Activated CD4-positive, alpha-beta T cell treated with anti-CD3 and anti-CD28 coated beads for 1 hour (primary cell): ENCODE data around the gene MAP1A.

Experiments
- DNase-seq: peaks from one replicate; pipeline ENCODE4 v3.0.0-alpha.2; 2020

MAP1A gene

DNA sequence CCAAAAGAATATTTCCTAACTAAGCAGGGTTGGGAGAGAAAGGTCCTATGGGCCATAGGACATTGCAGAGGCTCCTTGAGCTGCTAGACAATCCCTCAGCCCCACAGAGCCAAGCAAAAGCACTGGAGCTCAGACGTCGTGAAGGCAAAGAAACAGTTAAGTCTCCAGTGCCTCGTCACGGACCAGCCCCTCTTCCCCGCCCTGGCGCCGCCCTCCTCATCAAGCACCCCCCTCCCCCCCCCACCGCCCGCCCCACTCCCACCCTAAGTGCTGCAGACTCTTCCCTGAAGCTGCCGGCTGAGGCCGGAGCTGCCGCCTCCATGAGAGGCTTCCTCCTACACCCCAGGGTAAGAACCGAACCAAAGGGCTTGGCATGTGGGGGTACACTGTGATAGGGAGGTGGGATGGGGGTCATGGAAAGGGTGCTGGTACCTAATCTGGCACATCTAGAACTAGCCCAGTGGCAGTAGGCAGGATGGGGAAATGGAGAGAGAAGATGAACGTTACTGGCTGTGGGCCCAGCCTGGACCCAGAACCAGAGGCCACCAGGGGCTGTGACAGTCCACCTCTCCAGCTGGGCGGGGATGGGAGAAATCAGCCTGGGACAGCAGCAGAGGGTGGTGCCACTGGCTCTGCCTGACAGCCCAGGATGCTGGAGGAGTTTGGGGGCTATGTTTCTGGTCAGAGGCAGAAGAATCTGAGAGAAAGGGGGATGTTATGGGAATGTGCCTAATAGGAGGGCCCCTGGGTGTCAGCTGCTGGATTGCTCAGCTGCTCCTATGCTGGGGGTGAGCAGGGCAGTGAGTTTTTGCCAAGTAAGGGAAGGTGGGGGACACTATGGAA, at the start of gene MAP1A:
TSS of gene MAP1A (plus strand) at position 255 of the 843 bp plus-strand sequence. CDS start 3,866 bp downstream, outside the sequence.
- DNase-seq, result no peak

DNA sequence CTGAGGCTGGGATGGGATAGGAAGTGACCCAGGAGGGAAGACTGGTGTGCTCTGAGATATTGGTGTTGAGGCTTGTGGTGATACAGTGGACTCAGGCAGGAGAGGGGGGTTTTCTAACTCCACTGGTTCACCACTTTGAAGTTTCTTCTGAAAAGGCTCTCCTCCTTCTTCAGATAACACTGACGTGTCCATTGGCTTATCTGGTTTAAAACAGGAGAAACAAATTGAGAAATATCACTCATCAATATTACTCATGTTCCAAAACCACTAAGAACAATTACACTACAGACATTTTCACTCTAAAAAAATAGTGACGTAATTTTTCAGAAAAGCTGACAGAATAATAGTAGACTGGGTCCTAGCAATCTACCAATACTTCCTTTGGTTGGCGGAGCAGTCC, 47.5 kb upstream of the MAP1A start:
- DNase-seq, result no peak

DNA sequence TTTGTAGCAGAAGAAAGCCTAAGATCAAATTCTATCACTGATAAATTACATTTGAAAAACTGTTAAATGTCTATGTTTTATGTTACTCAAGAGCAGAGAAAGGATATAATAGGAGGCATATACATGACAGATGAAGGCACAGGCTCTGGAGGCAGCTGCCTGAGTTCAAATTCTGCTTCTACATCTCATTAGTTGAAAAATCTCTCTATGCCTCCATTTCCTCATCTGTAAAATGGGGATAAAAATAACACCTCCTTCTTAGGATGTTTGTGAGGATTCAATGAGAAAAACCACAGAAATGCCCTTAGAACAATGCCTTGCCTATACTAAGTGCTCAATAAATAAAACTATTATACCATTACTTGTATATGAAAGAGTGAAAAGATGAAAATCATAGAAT, 45.4 kb upstream of the MAP1A start:
- no peak for DNase-seq

DNA sequence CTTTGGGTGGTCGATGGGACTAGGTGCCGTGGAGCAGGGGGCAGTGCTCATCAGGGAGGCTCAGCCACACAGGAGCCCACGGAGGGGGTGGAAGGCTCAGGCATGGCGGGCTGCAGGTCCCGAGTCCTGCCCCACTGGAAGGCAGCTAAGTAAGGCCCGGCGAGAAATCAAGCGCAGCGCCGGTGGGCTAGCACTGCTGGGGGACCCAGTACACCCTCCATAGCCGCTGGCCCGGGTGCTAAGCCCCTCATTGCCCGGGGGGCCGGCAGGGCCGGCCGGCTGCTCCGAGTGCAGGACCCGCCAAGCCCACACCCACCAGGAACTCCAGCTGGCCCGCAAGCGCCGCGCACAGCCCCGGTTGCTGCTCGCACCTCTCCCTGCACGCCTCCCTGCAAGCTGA, 43.5 kb upstream of the MAP1A start:
- no peak for DNase-seq

DNA sequence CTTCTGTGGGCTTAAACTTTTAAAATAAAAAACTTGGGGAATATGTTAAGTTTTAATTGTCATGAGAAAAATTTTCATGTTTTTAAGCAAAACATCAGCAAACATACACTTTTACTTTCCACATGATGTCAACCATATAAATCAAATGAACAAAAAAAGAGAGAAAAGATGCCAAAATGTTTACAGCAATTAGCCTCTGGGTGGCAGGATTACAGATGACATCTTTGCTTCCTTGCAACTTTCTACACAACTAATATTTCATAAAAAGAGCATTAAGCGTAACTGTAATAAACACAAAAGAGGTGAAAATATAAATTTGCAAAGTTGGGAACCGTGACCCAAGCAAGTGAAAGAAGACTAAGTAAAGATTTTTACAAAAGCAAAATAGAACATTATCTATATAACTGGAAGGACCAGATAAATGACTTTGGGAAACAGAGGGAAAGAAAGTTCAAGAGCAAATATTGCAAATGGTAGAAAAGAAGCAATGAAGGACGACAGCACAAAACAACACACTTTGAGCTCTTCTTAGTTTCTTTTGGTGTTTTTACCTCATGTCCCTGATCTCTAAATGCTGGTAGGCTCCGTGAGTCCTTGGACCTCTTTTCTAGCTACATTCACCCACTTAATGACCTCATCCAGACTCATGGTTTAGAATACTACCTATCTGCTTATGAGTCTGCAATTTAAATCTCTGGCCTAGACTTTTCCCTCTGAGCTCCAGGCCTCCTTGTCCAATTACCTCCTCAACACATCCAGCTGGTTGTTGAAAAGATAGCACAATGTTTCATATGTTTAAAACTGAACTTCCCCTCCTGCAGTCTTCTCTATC, 33.9 kb upstream of the MAP1A start:
- no peak for DNase-seq

DNA sequence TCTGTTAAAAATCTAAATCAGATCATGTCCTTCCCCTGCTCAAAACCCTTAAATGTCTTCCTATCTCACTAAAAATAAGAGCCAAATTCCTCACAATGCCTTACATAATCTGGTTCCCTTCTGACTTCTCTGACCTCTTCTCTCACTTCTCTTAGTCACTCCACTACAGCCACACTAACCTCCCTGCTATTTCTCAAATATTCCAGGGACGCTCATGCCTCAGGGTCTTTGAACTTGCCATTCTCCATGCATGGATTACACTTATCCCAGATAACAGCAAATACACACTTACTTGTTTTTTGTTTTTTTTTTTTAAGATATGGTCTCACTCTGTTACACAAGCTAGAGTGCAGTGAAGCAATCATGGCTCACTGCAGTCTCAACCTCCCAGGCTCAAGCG, 33.0 kb upstream of the MAP1A start:
- no peak for DNase-seq

DNA sequence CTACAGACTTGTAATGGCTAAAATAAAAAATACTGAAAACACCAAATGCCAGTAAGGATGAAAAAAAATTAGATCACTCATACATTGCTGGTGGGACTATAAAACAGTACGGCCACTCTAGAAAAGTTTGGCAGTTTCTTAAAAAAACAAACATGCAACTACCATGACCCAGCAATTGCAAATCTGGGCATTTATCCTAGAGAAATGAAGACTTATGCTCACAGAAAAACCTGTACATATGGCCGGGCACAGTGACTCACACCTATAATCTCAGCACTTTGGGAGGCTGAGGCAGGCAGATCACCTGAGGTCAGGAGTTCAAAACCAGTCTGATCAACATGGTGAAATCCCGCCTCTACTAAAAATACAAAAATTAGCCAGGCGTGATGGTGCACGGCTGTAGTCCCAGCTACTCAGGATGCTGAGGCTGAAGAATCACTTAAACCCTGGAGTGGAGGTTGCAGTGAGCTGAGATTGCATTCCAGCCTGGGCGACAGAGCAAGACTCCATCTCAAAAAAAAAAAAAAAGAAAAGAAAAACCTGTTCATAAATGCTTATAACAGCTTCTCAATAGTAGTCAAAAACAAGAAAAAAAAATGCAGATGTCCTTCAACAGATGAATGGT, 30.0 kb upstream of the MAP1A start:
- DNase-seq, result no peak

DNA sequence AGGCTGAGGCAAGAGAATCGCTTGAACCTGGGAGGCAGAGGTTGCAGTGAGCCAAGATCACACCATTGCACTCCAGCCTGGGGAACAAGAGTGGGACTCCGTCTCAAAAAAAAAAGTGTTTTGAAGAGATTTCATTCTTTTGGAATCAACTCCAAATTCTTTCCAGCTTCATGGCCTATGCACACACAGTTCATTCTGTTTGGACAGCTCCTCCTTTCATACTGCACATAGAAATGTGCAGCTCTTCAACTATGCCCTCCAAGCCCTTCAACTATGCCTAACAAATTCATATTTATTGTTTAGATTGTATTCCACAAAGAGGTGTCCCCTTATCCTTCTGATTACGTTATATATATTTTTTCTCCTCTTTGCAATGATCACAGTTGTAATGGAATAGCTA, 28.6 kb upstream of the MAP1A start:
- no peak for DNase-seq

DNA sequence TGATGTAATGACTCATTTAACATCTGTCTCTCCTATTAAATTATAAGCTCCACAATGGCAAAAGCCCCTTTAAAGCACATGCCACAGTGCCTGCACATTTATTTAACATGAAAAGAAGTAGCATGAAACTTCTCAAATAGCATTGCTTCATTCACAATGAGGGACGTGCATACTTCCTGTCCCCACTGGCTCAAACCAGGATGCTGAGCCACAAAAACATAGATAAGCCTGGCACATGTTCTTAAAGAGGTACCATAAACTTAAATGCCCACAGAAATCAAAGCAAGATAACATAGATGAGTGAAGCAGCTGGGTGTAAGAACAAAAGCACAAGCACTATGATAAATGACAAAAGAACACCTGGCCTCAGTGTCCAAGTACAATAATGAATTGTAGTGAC, 28.2 kb upstream of the MAP1A start:
- DNase-seq, result no peak

DNA sequence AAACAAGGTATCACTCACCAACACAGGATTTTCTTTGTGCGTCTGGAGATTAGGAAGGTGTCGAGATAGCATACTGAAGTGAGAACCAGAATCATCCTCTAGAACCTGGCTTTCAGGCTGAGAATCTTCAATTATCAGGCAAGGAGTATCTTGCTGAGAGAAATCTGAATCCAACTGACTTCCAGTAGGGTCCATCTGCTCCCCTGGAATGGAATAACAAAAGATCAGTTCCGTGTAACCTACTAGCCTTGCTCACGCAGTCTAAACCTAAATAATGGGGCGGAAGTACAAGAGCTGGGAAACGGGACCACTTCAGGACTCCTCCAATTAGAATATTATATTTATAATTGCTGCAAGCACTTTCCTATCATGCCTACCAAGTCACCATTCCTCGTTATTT, 25.1 kb upstream of the MAP1A start:
- no peak for DNase-seq

DNA sequence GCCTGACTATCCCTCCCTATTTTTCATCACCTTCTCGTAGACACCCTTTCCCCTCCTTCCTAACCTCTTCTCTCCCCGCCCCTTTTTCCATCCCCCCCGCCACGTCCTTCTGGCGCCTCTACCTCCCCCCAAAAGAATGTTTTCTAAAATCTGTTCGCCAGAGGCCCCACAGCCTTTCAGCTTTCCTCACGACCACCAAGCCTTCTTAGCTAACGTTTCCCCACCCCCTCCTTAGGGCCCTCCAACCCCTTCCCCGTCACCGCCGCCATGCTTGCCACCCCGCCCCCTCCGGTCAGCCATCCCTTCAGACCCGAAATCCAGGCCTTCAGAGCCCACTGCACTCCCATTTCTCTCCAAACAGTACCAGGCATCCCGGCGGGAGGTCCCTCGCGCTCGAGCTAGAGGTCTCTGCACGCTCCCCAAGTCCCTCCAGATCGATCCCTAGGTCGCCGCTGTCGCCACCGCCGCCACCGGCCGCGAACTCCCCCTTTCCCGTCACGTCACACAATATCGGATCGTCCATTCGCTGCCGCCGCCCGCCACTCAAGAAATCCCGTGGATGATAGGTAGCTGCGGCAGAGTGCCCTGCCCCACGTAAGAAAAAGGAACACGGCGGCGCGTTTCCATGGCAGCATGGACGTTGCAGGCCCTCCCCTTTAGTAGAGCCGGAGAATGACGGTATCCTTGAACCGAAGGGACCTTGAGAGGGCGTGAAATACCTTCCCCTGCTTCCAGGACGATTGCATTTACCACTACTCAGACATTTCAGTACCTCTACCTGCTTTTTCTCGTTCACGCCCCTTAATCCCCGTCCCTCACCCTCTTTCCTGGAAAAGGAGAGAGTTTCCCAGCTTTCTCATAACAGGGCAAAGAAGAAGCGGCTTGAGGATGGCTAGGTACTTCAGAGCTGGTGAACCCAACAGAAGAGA, 24.5 kb upstream of the MAP1A start, which contains the start of gene TP53BP1:
TSS of gene TP53BP1 (minus strand) at position 484 of the 929 bp plus-strand sequence. CDS start at position 371, 113 bp downstream.
- DNase-seq, result peak; percentile 91

DNA sequence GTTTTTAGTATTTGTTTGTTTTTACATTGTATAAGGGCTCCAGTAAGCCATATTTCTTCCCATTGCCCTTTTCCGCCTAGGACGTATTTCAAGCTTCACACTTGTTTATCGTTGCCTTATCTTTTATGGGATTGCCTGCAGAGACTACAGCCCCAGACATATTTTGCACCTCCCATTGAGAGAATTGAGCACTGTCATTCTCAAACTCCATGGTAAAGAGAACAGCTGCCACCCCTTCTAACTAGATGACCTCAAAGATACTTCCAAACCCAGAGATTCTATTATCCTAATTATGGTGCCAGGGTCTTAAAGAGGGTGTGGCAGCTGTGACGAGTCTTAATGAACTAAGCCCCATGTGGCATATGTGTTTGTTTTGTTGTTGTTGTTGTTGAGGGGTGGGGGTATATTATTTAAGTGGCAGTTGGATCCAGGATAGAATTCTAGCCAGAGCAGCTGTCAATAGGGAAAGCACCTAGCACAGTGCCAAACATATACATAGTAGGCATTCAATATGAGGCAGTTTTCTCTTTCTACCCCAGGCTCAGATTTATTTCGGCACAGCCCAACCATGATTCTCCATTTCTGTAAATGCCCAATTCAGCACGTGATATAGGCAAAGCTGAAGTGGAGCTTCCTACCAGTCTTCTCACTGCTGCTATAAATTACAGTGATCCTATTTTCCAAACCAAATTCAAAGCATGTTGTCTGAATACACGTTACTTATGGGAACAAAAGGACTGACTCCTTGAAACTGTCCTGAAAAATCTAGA, 23.5 kb upstream of the MAP1A start:
- no peak for DNase-seq

DNA sequence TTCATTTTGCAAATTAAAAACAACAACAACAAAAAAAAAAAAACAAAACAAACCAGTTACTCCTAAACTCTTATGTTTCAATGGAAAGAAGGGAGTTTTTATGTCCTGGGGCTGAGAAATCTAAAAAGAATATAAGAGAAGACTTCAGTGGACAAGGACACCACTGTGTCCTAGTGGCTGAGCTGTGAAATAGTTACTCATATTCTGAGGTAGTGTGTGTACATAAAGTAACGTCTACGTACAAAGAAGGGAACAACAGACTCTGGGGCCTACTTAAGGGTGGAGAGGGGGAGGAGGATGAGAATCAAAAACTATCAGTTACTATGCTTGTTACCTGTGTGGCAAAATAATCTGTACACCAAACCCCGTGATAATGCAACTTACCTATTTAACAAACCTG, 18.4 kb upstream of the MAP1A start:
- no peak for DNase-seq

DNA sequence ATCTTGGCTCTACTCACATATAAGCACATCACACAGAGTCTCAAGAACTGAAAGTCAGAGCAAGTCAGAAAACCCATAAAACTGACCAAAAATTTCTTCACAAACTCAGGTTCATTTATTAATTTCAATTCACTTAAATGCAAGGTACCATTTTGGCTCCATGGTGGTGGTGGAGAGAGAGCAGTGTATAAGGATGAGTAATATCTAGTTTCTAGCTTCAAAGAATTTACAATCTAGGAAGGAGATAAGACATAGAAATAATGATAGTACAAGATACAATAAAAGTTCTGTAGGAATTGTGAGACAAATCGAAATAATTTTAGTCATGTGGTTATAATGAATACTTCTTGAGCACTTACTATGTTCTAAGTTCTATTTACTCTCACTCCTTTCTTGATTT, 17.8 kb upstream of the MAP1A start:
- no peak for DNase-seq

DNA sequence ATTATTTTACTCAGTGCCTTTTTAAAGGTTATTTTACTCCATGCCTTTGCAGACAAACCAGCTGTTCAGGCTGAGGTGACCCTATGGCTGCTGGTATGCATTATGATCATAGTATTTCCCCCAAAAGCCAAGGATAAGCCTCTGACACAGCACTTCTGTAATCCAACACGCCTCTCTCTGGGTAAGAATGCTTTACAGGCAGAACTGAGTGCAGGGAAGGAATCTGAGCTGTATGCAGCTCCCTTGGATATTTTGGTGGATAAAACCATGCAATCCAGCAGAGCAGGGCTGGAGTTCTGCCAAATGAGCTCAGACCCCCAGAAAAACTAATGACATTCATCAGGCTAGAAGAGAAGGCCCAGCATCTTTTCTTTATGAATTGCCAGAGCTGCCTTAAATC, 11.7 kb upstream of the MAP1A start:
- no peak for DNase-seq

DNA sequence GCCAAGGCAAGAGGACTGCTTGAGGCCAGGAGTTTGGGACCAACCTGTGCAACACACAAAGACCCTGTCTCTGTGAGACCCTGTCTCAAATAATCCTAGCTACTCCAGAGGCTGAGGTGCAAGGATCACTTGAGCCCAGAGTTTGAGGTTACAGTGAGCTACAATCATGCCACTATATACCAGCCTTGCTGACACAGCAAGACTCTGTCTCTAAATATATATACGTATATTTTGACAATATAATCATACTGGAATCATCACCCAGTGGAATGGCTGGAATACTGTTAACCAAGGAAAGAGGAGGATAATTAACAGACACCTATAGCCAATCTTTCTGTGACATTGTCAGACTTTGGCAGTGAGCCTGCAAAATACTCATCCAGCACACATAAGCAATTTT, 9.0 kb upstream of the MAP1A start:
- DNase-seq, result no peak

DNA sequence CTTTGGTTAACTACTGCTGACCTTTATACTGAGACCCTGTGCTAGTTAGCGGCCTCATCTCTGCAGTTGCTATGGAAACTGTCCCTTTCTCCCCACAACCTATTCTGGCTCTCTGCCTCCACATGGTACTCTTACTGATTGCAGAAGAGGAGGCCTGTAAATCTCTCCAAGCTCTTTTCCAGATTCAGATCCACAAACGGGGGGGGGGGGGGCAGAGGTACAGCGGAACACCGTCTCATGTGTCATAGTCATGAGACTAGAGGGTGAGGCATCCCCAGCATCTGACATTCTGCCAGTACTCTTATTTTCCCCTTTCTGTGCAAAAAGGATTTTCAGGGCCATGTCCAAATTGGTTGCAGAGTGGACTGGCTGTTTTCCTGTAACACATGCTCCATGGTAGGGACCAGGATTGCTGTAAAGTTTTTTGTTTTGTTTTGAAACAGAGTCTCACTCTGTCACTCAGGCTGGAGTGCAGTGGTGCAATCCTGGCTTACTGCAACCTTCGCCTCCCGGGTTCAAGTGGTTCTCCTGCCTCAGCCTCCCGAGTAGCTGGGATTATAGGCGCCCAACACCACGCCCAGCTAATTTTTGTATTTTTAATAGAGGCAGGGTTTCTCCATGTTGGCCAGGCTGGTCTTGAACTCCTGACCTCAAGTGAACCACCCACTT, 8.3 kb upstream of the MAP1A start:
- no peak for DNase-seq

DNA sequence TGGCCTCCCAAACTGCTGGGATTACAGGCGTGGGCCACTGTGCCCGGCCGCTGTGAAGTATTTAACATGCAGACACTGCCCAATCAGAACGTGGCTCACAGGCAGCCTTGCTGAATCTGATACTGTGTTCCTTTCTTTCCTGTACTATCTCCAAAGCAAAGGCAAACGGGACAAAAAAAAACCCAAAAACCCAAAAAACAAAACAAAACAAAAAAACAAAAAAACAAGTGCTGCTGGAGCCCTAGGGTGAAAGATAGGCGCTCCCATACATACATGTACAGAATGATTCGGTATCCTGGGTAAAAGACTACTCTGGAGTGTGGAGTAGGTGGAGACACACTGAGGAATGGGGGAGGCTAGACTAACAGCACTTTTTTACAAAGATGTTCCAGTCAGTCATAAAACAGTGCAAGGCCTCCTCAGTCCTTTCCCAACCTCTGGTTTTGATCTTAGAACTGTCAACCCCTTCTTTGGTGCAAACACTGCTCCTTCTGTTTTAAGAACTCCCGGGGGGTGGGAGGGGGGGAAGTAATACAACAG, 7.7 kb upstream of the MAP1A start:
- DNase-seq, result no peak

DNA sequence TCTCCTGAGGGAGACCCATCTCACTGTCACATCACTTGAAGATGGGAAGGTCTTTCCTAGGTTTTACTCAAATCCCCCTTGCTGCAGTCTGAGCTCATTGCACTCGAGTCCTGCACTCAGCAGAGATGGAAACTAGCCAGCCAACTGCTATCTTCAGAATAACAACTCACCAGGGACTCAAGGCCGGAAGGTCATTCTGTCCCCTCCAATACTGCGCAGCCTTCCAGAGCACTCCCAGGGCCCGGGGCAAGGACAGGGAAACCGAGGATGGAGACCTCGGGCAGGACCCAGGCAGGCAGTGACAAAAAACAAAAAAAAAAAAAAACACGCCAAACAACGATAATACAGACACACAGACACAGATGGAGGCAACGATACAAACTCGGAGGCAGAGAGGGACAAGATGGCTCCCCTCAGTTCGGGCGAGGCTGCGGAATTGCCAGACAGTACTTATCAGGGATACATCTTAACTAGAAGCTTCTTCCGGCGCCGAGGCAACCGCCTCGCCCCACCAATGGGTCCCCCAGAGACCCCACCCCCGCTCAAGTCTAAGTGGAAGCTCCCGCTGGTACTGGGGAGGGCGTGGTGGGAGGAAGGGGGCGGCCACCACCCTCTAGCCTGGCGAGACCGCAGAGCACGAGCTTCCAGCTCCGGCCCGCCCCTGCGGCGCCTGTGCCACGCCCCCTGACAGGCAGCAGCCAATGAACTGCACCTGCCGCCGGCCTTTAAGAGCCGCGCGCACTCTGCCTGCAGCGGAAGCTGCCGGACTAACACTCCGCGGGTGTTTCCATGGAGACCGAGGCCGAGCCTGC, 7.0 kb upstream of the MAP1A start:
- peak; percentile 92 for DNase-seq
